Epidermal melanocyte (primary cell): Measurements from ENCODE around the gene TSSK6.
A peak's percentile ranks its signal among the peaks of the same experiment; 100 is the strongest.

Experiments used
- DNase-seq: peaks from one replicate; pipeline ENCODE4 v3.0.0; 2011; ENCODE audit warnings: low spot score; ENCODE audit not compliant: insufficient read length

The TSSK6 gene

DNA sequence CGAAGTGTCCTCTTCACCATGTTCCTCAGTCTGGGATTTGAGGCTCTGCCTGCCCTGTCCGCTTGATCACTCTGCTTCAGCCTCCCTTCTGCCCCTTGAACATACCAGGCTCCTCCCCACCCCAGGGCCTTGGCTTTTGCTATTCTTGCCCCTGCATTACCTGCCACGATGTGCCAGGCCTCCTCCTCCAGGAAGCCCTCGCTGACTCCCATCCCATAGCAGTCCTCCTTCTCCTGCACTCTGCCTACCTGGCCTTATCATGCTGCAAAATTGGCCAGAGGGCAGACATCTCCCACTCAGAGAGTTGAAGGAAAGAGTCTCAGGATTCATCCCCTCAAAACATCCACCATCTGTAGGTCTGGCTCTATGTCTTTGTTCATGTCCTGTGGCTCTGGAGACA, 15.5 kb upstream of the TSSK6 start:
- no peak for DNase-seq

- DNase-seq, result no peak
These were observed 15.1 kb upstream of the TSSK6 start for GRCh38 chr19:19530423-19530804.

DNA sequence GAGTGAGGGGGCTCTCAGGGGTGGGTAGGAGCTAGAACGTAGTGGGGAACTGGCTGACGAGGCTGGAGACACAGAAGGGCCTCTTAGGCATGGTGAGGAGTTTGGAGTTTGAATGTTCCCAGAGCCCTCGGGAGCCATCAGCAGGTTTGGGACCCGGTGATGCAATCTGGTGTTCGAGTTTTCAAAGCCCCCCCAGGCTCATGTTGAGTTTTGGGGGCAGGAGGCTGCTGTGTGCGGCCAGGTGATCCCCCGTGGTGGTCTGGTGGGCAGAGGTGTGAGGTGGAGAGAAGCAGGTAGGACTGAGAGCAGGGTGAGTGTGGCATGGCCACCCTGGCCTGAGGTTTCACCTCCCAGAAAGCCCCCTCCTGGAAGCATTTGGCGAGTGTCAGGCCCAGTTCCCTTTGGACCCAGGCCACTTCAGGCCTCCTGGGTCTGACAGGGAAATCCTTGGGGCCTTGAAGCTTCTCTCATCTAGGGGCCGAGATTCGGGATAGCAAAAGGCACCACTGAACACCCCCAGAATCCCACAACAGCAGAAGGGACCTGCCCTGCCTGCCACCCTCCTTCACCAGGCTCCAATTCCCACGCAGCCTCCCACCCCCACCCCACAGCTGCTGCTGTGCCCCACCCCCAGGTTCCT, 14.6 kb upstream of the TSSK6 start:
- no peak for DNase-seq

DNA sequence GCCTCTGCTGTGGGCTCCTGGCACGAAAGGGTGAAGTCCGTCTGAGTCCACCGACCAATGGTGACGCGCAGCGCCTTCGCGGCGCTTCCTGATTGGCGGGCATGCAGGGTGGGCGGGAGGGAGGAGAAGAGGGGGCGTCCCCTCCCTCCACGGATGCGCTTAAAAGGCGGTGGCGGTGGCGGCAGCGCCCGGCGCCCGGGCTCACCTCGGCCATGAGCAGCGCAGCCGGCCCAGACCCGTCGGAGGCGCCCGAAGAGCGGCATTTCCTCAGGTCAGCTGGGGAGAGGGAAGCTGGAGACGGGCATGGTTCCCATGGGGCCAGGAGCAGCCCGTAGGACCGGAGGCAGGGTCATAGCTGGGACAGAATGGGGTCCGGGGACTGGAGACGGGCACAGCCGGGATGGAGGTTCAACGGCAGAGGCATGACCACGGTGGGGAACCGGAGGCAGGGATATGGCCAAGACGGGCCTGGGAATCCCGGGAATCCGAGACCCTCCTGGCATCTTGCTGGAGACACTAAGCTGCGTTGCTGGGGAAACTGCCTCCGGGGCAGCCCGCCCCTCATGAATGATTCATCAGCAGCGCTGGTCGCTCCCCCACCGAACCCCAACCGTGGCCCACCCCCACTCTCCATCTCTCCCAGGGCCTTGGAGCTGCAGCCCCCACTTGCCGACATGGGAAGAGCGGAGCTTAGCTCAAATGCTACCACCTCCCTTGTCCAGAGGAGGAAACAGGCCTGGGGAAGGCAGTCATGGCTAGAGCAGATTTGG, 13.6 kb upstream of the TSSK6 start, which contains the start of gene YJEFN3:
Gene YJEFN3 (plus strand): TSS at position 191 of the 770 bp plus-strand sequence. CDS start 22 bp downstream, at position 213.
- DNase-seq, result no peak

GRCh38 chr19:19527674-19528625, 12.6 kb upstream of the TSSK6 start:
- DNase-seq, result no peak

DNA sequence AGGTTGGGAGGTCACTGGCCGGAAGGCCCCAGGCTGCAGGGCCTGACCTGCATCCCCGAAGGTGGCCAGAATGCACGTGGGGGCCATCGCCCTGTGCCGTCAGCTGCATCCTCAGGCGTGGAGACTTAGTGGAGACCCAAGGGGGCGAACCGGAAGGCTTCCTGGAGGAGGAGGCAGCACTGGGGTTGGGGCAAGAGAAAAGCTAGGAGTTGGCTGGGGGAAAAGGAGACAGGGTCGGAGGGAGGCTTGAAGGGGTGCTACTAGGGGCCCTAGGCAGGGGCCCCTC, 12.0 kb upstream of the TSSK6 start:
- DNase-seq, result no peak

DNA sequence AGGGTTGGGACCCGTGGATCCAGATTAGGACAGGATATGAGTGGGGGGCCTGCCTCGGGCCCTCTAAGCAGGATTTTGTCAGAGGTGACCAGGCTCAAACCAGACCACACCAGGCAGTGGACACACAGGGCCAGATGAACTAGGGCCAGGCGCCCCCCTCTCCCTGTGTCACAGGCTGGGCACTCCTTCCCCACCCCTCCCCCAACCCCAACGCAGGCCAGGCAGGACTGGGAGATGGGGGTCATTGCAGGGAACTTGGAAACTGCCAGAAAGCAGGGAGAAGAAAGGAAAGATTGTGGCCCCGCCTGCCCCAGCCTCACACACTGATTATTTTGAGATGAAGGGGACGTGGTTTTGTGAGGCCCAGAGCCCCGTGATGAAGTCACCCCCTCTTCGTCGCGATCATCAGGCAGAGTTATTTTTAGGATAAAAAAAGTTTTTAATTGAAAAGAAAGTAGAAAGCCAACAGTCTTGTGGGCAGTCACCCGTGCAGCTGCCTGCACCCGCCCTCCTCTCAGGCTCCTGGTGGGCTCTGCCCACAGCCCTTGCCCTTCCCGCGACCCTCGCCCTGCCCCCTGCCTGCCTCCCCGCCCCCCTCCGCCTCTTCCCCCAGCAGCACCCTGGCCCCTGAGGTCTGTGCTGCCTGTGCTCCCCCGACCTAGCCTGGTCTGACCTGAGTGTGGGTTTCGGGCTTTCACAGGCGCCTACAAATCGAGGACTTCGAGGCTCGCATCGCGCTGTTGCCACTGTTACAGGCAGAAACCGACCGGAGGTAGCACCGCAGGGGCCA, 11.4 kb upstream of the TSSK6 start:
- no peak for DNase-seq

- DNase-seq, result no peak
These were observed 10.4 kb upstream of the TSSK6 start for GRCh38 chr19:19525611-19526380.

DNA sequence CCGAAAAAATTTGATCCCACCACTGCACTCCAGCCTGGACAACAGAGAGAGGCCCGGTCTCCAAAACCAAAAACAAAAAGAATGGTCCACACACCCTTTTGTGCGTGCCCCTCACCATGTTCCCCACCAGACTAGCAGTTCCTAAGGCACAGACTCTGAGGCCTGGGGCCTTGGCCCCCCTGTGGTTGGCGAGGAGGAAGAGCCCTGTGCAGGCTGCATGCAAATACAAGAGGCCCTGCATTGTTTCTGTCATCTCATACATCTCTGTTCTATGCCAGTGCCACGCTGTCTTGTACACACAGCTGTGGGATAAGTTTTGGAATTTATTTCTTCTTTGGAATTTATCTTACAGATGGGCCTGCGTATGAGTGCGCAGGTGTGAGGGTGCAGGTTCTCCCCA, 8.7 kb upstream of the TSSK6 start:
- DNase-seq, result no peak

DNA sequence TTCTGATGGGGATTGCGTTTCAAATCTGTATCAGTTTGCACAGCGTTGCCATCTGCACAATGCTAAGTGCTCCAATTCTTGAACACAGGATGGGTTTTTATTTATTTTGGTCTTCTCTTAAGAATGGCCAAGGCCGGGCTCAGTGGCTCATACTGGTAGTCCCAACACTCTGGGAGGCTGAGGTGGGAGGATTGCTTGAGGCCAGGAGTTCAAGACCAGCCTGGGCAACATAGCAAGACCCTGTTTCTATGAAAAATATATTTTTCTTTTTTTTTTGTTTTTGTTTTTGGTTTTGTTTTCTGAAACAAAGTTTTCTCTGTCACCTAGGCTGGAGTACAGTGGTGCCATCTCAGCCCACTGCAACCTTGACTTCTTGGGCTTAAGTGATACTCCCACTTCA, 7.8 kb upstream of the TSSK6 start:
- no peak for DNase-seq

DNA sequence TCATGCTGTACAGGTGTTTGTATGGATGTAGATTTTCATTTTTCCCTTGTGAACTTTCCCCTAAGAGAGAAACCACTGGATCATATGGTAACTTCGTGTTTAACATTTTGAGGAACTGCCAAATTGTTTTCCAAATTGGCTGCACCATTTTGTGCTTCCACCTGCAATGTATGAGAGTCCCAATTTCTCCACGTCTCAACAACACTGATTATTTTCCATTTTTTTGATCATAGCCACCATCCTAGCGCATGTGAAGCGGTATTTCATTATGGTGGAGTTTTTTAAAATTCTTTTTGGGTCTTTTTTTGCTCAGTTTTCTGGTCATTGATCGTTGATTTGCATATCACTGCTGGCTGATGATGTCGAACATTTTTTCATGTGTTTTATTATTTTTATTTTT, 5.6 kb upstream of the TSSK6 start:
- DNase-seq, result no peak

GRCh38 chr19:19517235-19517619, 1.9 kb upstream of the TSSK6 start:
- no peak for DNase-seq

DNA sequence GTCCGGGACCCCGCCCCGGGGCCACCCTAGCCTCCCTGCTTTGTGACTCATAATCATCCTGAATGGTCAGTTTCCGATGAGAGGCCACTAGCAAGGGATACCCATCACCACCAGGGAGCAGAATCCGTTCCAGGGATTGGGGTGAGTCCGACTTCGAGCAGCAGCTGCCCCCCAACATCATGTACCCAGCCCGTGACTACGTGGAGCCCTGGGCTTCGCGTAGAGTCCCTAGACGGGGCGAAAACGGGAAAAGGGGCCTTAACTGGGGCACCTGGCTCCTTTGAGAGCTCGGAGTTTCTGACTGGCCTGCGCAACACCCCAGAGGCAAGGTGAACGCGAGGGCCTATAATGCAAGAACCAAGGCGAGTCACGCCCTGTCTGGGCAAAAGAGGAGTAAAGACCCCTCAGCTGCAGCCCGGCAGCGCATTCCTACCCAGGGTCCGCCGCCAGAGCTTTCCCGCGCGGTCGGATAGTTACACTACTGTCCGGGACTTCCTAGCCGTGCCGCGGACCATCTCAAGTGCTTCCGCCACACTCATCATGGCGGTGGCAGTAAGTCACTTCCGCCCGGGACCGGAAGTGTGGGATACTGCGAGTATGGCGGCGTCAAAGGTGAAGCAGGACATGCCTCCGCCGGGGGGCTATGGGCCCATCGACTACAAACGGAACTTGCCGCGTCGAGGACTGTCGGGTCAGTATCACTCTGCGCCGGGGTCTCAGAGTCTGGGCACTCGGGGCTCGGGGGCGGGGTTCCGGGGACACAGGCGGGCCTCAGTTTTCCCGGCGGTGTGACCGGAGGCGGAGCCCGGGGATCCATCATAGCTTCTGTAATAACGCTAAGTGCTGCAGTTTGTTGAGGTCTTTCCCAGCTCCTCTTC, 533 bp upstream of the TSSK6 start, which contains the start of gene NDUFA13:
Gene NDUFA13 (plus strand): TSS at position 584 of the 878 bp plus-strand sequence. CDS start 14 bp downstream, at position 598.
- DNase-seq, result peak; percentile 97

DNA sequence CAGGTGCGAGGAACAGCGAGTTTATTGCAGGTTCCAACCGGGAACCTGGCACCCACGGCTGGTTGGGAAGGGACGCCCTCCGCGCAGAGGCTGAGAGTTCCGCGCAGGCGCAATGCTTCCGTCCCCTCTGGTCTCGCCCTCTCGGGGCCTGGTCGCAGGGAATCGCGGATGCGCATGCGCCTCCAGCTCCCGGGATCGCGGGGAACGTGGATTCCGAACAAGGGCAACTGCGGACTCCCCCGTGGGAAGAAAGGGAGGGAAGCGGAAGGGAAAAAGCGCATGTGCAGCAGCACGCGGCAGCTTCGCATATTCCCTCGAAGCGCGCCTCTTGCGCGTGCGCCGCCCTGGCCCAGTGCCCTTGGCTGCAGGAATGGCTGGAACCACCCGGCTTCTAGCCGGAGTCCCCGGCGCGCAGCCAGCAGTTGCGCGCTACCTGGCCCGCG, 1.1 kb downstream of the TSSK6 start:
- DNase-seq, result no peak

GRCh38 chr19:19513682-19514081, 1.7 kb downstream of the TSSK6 start:
- DNase-seq, result no peak

- DNase-seq, result no peak
These were observed 4.9 kb downstream of the TSSK6 start for GRCh38 chr19:19510432-19510831.

GRCh38 chr19:19508217-19508616, 7.1 kb downstream of the TSSK6 start:
- DNase-seq, result no peak

DNA sequence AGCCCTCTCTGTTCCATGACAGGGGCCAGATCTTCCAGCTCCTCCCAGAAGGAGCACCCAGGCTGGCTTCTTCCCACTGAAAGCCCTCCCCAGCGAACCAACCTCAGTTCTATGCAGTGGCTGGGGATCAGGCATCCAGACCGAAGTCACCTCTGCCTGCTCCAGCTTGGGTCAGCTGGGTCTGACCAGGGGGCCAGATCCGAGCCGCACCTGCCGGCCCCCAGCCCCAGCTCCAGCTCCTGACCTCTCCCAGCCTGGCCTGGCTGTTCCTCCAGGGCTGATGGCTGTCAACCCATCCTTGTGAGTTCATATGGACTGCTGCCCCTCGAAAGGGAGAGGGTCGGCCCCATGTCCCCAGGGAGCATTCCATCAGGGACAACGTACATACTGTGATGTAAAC, 8.0 kb downstream of the TSSK6 start:
- DNase-seq, result no peak

DNA sequence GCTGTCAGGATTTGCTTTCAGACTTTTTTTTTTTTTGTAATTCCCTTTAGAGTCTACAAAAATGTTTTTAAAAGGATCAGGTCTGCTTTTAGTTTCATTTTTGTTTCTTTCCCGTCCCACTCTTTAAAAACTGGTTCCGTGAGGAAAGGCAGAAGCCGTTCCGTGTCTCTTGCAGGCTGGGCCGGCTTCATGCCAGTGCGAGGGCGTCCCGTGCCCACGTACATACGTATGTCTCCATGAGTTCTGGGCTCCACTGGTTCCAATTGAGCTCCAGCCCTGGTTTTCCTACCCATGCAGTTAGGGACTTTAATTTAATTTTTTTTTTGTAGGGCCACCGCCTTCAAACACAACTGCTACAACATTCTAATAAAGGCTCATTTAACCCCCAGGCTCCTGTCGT, 8.8 kb downstream of the TSSK6 start:
- DNase-seq, result no peak
